NCI-H446 treated with DMSO at 0.1 percent for 48 hours (cell line): ENCODE measurements around the gene FN3KRP.
"Not testable (repeated sequence)": the region's sequence is repeated elsewhere in the genome, so short reads cannot be mapped to it uniquely, and the experiment has no call there.

Experiments
- DNase-seq: peaks from one replicate; lab custom pipeline; 2025; lab: John Stamatoyannopoulos, UW

The FN3KRP gene

GRCh38 chr17:82743344-82744219 lies 27.1 kb downstream of the FN3KRP start:
- no peak for DNase-seq

- not testable (repeated sequence) for DNase-seq
These were observed 28.2 kb downstream of the FN3KRP start for GRCh38 chr17:82744736-82745135.

- no peak for DNase-seq
These were observed 29.0 kb downstream of the FN3KRP start for GRCh38 chr17:82745524-82745923.

GRCh38 chr17:82748756-82749155 lies 32.2 kb downstream of the FN3KRP start:
- DNase-seq = no peak

- no peak for DNase-seq
These were observed 33.9 kb downstream of the FN3KRP start for GRCh38 chr17:82750241-82750908.

- DNase-seq = no peak
These were observed 34.7 kb downstream of the FN3KRP start for GRCh38 chr17:82751171-82751570.

- peak; percentile 77 for DNase-seq
These were observed 35.3 kb downstream of the FN3KRP start, which contains the start of gene TBCD for GRCh38 chr17:82751571-82752370. Gene TBCD (plus strand): TSS chr17:82752065. CDS start chr17:82752194, 129 bp downstream.

GRCh38 chr17:82752371-82753200 lies 36.1 kb downstream of the FN3KRP start:
- no peak for DNase-seq

- no peak for DNase-seq
These were observed 36.6 kb downstream of the FN3KRP start for GRCh38 chr17:82753201-82753464.

GRCh38 chr17:82754297-82755208 lies 38.0 kb downstream of the FN3KRP start:
- DNase-seq = no peak

- DNase-seq = no peak
These were observed 39.7 kb downstream of the FN3KRP start for GRCh38 chr17:82756166-82756565.

GRCh38 chr17:82765371-82765770 lies 48.9 kb downstream of the FN3KRP start:
- DNase-seq = no peak

GRCh38 chr17:82767041-82767754 lies 50.7 kb downstream of the FN3KRP start:
- no peak for DNase-seq

- no peak for DNase-seq
These were observed 52.5 kb downstream of the FN3KRP start for GRCh38 chr17:82769041-82769440.

GRCh38 chr17:82772026-82772425 lies 55.5 kb downstream of the FN3KRP start:
- no peak for DNase-seq

GRCh38 chr17:82774456-82774855 lies 58.0 kb downstream of the FN3KRP start:
- not testable (repeated sequence) for DNase-seq

GRCh38 chr17:82775001-82775823 lies 58.7 kb downstream of the FN3KRP start:
- DNase-seq = no peak

GRCh38 chr17:82776454-82776853 lies 59.9 kb downstream of the FN3KRP start:
- no peak for DNase-seq
